ENCODE results near the gene PSMB10. TPM values are rescaled to one million over a fixed set of nuclear protein-coding genes. Genes with fewer than 3 reads are reported as not detected.

The PSMB10 gene
- total RNA-seq, 1 donor from 2014 or later, result 54.1 TPM

- no peak for TF ChIP-seq CTCF (conservative IDR thresholded peaks at IDR 0.05; ENCODE audit: low read depth, low read length)
- no peak overlapping the region for H3K4me3 ChIP-seq (ENCODE audit: low read depth, low read length)
- no peak for DNase-seq (ENCODE audit: low read depth)
These were observed 21.7 kb downstream of the PSMB10 start for GRCh38 chr16:67914758-67915495.

- DNase-seq (ENCODE audit: low read depth), result no peak
- no peak overlapping the region for H3K4me3 ChIP-seq (ENCODE audit: low read depth, low read length)
- no peak for TF ChIP-seq CTCF (conservative IDR thresholded peaks at IDR 0.05; ENCODE audit: low read depth, low read length)
These were observed 26.5 kb downstream of the PSMB10 start for GRCh38 chr16:67910158-67910557.

- DNase-seq (ENCODE audit: low read depth), result no peak
- no peak for TF ChIP-seq CTCF (conservative IDR thresholded peaks at IDR 0.05; ENCODE audit: low read depth, low read length)
- no peak overlapping the region for H3K4me3 ChIP-seq (ENCODE audit: low read depth, low read length)
These were observed 27.5 kb downstream of the PSMB10 start for GRCh38 chr16:67909056-67909742.

GRCh38 chr16:67907397-67908180 lies 29.1 kb downstream of the PSMB10 start:
- H3K4me3 ChIP-seq (ENCODE audit: low read depth, low read length), result no peak overlapping the region
- no peak for TF ChIP-seq CTCF (conservative IDR thresholded peaks at IDR 0.05; ENCODE audit: low read depth, low read length)
- no peak for DNase-seq (ENCODE audit: low read depth)

- TF ChIP-seq CTCF (conservative IDR thresholded peaks at IDR 0.05; ENCODE audit: low read depth, low read length), result no peak
- no peak for DNase-seq (ENCODE audit: low read depth)
- H3K4me3 ChIP-seq (ENCODE audit: low read depth, low read length), result no peak overlapping the region
These were observed 33.8 kb downstream of the PSMB10 start for GRCh38 chr16:67902831-67903230.

- no peak for DNase-seq (ENCODE audit: low read depth)
- no peak for TF ChIP-seq CTCF (conservative IDR thresholded peaks at IDR 0.05; ENCODE audit: low read depth, low read length)
- H3K4me3 ChIP-seq (ENCODE audit: low read depth, low read length), result no peak overlapping the region
These were observed 34.9 kb downstream of the PSMB10 start for GRCh38 chr16:67901734-67902133.

Data from epithelial cell of proximal tubule (primary cell).